GM10847 (cell line): Measurements from ENCODE around the gene POFUT2.

Source experiments
- POLR2A ChIP-seq: IDR thresholded peaks from 2 replicates; pipeline ENCODE4 v1.6.1; 2011; ENCODE audit not compliant: insufficient read length; ENCODE audit errors: extremely low read depth

The POFUT2 gene

DNA sequence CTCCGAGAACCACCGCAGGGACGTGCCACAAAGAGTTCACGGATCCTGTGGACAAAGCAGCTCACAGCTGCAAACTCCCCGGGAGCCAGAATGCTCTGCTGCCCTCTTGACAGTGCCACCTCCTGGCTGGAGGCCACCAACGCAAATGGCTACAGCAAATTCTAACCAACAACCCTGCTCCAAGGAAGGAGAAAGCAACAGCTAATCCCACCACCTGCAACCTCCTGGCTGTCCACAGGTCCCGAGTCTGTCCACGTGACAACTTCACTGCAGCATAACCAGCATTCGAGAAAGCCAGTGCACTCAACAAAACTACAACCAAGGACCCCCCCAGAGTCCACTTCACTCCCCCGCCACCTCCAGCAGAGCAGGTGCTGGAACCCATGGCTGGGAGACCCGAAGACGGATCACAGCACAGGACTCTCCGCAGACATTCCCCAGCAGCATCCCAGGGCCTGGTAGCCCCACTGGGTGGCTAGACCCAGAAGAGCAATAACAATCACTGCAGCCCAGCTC, 17.3 kb downstream of the POFUT2 start:
- no peak for TF ChIP-seq POLR2A

DNA sequence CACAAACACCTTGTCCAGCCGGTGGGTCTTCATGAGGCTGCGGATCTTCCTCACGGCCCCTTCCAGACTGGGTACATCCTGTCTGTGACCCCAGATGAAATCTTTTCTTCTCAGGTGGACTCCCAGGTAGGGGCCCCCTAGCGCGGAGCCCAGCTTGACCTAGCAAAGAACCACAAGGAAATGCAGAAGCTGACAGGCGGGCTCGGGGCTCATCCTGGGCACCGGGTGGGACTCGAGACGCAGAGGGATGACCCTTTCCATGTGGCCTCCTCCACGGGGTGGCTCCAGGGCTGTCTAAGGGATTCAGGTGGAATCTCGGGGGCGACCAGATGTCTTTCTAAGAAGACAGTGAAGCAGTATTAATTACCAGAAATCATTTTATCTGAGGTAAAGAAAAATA, 17.8 kb downstream of the POFUT2 start:
- TF ChIP-seq POLR2A, result no peak

DNA sequence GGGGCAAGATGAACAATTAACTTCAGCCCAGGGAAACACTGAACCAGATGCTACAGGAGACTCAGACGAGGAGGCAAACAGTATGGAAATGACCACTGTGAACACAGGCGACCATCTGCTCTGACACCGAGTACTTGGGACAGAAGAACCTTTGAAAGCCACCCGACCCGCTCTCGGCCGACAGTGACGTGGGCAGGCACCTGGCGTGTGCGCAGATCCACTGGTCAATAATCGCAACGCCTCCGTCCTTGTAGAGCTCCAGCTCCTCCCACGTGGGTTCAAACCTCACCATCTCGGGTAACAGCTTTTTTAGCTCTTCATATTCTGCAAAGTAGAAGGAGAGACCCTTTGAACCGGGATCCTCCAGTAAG, 20.3 kb downstream of the POFUT2 start:
- no peak for TF ChIP-seq POLR2A

DNA sequence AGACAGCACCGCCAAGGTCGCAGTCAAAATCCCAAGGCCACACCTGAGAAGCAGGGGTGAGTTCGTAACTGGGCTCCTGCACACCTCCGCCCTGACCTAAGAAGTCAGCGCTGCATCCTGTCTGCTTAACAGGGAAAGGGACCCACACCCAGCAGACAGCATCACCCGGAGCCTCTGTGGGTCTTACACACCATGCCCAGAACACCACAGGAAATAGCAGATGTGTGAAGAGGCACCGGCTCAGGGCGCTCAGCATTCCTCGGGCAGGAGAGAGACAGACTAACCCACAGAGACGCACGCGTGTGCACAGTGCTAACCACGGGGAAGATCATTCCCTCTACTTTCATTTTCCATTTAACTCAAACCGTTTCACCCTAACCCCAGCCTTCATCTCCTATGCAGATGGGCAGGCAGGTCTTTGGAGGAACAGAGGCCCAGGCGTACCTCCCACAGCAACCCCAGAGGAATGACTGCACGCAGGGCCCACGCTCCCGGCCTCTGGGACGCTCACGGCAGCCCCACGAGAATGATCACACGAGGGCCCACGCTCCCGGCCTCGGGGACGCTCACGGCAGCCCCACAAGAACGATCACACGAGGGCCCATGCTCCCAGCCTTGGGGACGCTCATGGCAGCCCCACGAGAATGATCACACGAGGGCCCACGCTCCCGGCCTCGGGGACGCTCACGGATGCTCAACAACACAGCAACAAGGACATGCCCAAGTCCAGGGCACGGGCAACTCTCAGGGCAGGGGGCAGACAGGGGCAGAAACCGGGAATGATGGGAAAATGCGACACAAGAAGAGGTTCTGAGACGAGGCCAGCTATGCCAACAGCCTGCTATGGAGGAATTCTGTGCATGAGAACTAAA, 20.9 kb downstream of the POFUT2 start:
- TF ChIP-seq POLR2A, result no peak

DNA sequence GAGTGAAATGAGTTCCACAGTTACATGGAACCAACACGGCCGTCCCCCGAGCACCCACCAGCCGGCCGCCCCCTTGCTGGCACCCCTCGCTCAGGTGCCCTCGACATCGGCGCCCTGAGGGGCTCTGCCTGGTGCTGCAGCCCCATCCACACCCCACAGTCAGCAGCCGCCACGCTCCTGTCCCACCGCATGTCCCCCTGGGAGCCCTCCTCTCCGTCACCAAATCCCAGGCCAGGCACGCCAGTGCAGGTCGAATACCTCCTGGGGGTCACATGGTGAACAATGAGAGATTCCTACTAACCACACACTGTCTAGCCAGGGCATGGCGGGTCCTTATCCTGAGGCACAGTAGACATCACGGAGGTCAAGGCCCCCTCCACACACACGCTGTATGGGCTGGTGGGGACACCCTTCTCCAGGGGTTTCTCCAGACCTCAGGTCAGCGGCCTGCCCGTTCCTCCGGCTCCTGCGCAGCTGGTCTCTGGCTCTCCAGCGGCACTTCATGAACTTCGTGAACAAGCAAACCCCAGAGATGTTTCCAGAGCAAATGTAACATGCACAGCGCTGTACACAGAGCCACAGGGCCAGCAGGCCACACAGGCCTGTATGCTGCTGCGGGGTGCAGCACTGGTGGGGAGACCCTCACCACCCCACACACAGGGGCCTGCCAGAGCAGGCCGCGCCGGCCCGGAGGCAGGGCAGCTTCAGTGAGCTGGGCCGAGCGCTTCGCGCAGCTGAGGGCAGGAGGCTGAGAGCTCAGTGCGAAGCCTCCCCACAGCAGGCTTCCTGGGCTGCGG, 21.8 kb downstream of the POFUT2 start:
- TF ChIP-seq POLR2A, result no peak

- TF ChIP-seq POLR2A, result no peak
These were observed 22.7 kb downstream of the POFUT2 start for GRCh38 chr21:45264912-45265515.

- no peak for TF ChIP-seq POLR2A
These were observed 23.4 kb downstream of the POFUT2 start for GRCh38 chr21:45264146-45264911.

DNA sequence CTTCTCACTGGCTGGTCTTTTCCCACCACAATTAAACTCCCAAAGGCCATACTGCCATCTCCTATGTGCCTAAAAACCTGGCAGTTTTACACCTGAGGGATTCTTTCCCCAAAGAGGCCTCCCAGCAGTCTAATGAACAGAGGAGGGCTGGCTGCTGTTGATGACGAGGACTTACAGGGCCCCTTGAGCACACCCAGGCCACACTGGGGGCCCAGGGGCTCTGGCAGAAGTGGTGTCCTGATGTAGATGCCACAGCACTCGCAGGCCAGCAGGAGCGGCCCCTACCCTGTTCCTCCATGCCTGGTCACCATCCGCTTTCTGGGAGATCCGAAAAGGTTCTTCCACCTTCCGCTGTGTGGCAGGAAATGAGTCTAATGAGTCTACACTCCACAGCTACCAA, 24.2 kb downstream of the POFUT2 start:
- TF ChIP-seq POLR2A, result no peak

DNA sequence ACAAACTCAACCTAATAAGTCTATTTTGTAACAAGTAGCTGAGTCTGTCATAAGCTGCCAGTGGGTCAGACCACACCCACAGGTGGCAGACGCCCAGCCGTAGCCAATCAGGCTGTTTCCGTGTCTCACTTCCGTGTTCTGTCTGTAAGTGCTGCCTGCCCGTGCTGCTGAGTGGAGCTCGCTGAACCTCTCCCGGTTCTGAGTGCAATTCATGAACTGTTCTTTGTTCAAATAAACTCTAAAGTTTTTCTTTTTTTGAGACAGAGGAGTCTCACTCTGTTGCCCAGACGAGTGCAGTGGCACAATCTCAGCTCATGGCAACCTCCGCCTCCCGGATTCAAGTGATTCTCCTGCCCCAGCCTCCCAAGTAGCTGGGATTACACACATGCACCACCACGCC, 25.1 kb downstream of the POFUT2 start:
- TF ChIP-seq POLR2A, result no peak

DNA sequence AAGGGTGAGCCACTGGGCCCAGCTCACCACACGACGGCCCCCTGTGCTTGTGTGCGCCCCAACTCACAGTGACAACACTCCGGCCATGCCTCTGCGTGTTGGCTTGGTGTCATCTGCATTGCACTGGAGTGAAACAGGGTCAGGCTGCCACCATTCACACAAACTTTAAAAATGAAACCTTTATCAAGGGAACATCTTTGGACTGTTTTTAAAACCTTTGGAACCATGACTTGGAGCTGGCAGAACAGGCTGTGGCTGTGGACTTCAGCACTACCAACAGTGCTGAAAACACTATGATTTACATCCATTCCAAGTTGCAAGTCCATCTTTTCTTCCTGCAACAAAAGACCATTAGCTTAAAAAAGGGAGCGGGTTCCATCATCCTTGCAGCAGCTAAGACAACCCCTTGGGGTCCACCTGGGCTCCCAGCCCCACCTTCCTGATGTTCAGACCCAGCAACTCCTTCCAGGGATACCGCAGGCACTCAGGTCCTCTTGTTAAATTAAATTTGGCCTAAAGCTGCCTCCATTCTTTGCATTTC, 25.6 kb downstream of the POFUT2 start:
- TF ChIP-seq POLR2A, result no peak

GRCh38 chr21:45261093-45261492, 26.6 kb downstream of the POFUT2 start:
- TF ChIP-seq POLR2A, result no peak

DNA sequence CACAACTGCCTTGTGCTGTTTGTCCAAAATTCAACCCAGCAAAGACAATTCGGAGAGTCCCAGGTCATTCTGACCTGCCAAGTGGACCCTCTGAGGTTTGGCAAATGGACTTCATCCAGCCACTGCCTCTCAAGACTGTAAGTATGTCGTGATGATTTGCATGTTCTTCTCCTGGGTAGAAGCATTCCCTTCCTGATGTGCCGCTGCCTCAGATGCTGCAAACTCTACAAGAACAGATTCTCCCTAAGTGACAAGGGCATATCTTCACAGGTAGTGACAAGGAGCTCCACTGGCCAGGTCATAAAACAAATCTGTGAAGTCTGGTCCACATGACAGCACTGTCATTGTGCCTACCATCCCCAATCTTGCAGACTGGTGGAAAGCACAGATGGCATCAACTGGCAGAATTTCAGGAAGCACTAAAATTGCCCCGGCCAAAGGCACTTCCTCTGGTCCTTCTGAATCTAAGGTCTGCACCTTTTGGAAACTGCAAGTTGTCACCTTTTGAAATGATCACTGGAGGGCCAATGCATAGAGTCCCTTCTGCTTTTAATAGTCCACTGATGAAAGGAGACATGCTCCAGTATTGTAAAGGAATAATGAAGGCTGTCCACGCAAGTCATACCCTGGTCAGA, 27.4 kb downstream of the POFUT2 start:
- no peak for TF ChIP-seq POLR2A

DNA sequence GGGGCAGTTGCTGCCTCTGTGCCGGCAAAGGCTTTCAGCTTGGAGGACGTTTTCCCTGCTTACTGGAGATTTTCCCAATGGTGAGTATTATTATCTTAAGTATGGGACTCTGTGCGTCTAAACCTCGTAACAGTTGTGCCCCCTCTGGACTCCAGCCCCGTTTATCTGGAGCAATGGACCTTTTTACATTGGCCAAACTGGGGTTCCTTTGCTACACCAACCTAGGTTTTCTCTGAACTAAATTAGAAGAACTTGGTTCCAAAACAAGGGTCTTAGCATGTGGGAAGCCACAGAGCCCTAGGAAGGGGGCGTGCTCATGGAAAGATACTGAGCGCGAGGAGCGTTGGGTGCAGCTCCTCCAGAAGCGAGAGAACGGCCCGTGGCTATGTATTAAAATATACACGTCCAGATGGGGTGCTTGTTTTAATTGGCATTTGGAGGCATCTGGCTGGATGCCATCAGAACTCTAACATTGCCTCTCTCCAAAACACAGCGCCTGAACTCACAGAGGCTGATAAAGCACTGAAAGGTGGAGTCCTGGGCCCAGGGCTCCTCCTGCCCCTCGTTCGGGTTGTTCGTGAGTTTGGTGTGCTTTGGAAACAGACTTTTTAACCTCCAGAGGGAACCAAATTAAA, 28.4 kb downstream of the POFUT2 start:
- no peak for TF ChIP-seq POLR2A

DNA sequence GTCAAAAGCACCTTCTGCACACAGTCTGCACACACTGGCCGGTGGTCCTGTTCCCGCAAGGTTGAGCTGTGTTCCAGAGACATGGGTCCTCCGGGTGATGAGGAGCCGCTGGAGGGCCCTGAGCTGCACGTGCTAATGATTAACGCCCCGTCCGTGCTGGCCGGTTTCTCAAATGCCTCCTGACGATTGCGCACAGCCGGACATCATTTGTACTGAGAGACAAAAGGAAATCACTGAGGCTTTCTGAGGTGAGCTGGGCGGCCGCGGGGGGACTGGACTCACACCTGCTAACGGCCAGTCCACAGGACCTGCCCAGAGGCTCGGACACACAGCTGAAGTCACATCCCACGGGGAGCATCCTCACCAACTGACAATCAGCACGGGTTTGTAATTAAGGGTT, 29.2 kb downstream of the POFUT2 start:
- no peak for TF ChIP-seq POLR2A
